Measurements from ENCODE around the gene PCNX2.

PCNX2 gene

DNA sequence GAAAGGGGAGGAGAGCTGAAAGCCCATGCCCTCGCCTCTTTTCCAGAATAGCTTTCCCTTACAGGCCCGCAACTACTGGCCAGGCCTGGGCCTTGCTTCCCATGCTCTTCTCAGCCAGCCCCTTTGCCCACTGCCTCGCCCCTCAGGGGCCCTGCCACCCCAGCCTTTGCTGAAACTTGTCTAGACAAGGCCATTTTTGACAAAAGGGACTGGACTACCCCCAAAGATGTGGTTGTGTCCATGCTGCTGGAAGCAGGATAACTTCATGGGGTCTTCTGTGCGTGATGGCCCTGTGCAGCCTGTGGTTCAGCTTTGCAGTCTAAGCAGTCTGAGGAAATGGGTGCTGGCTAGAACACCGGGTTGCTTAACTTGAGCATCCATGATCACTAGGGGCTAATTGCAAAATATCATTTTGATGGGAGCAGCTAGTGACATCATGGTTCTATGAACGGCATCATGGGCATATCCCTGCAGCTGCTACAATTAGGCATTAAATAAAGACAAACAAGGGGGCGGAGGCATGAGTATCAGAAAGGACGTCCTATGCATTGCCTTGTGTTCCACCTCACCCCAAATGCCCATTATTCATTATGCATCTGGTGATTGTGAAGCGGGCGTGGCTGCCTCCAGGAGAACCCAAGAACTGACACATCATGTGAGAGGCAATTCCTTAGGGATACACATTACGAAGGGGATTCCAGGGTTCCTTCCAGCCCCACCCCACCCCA lies 308.3 kb downstream of the PCNX2 start:
- TF ChIP-seq SNAI2 (CRISPR knock-in tag; IDR thresholded peaks at IDR 0.05): no peak
- no peak for ATAC-seq

DNA sequence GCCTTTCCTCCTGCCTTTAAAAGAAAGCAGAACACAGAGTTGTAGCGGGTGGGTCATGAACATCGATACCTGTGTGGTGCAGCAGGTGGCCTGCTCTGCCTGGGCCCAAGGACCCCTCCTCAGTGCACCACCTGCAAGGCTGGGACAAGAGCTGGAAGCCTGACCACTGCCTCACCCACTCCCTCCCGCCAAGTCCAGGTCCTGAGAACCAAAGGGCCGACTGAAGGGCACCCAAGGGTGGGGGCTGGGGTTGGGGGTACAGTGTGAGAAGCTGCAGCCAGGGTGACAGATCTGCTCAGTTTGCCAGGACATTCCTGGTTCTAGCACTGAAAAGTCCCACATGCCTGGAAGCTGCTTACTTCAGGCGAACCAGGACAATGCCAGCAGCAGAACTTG lies 309.0 kb downstream of the PCNX2 start:
- TF ChIP-seq ESRRG (CRISPR knock-in tag; IDR thresholded peaks at IDR 0.05): no peak
- no peak for TF ChIP-seq TOX (CRISPR knock-in tag; IDR thresholded peaks at IDR 0.05; ENCODE audit: borderline replicate concordance)
- no peak for TF ChIP-seq TCF4 (CRISPR knock-in tag; IDR thresholded peaks at IDR 0.05; ENCODE audit: borderline replicate concordance)
- TF ChIP-seq SNAI2 (CRISPR knock-in tag; IDR thresholded peaks at IDR 0.05): no peak
- ATAC-seq: no peak

GRCh38 chr1:232985882-232986526 lies 309.5 kb downstream of the PCNX2 start:
- TF ChIP-seq SNAI2 (CRISPR knock-in tag; IDR thresholded peaks at IDR 0.05) (no peak), ZNF8 (CRISPR knock-in tag; IDR thresholded peaks at IDR 0.05) (no peak), ZNF70 (CRISPR knock-in tag; IDR thresholded peaks at IDR 0.05) (no peak), ZFP3 (CRISPR knock-in tag; IDR thresholded peaks at IDR 0.05) (no peak), CSDC2 (CRISPR knock-in tag; IDR thresholded peaks at IDR 0.05) (no peak)
- ATAC-seq: no peak

DNA sequence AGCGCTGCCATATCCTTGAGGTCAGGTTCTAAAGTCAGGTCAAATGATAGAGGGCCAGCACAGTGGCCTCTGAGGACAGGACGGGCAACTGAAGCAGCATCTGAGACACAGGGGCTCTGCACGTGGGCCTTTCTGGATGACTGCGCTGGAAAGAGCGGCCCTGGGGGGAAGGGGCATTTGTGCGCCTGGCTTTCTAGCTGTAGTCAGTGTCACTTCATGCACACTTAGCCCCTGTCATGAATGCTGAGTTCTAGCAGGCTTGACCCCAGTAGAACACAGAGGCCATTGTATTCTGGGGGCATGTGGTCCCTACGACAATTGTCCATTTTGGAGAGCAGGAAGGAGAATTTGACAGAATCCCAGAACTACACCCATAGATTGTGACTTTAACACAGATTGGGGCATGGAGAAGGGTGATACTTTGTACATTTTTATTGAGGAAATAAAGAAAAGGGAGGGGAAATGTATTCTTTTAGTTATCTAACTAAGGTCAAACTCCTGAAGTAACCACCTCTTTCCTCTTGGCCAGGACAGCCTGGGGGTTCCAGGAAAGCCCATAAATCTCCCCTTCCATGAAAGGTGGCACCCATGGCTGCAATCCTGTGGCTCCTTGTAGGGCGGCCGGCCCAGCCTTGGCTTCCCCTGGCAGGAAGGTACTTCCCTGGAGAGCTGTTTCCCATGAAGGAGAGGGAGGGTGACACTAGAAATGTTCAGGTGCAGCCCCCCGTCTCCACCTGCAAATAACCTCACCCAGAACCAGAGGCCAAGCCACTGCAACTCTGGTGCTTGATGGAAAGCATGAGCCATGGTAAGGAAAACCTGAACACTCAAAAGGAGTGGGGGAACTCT lies 310.7 kb downstream of the PCNX2 start:
- TF ChIP-seq PPARA (CRISPR knock-in tag; IDR thresholded peaks at IDR 0.05; ENCODE audit: borderline replicate concordance) (no peak), GLIS3 (CRISPR knock-in tag; IDR thresholded peaks at IDR 0.05) (no peak), ZNF565 (CRISPR knock-in tag; conservative IDR thresholded peaks at IDR 0.05; ENCODE audit: low read depth) (no peak), ZFP30 (CRISPR knock-in tag; IDR thresholded peaks at IDR 0.05) (no peak), TOX (CRISPR knock-in tag; IDR thresholded peaks at IDR 0.05; ENCODE audit: borderline replicate concordance) (no peak), ZC3H10 (CRISPR knock-in tag; IDR thresholded peaks at IDR 0.05) (no peak), ESRRG (CRISPR knock-in tag; IDR thresholded peaks at IDR 0.05) (no peak), ZFP3 (CRISPR knock-in tag; IDR thresholded peaks at IDR 0.05) (no peak), TCF4 (CRISPR knock-in tag; IDR thresholded peaks at IDR 0.05; ENCODE audit: borderline replicate concordance) (no peak), ZNF8 (CRISPR knock-in tag; IDR thresholded peaks at IDR 0.05) (no peak), CSDC2 (CRISPR knock-in tag; IDR thresholded peaks at IDR 0.05) (no peak)
- TF ChIP-seq, protein P1, sequence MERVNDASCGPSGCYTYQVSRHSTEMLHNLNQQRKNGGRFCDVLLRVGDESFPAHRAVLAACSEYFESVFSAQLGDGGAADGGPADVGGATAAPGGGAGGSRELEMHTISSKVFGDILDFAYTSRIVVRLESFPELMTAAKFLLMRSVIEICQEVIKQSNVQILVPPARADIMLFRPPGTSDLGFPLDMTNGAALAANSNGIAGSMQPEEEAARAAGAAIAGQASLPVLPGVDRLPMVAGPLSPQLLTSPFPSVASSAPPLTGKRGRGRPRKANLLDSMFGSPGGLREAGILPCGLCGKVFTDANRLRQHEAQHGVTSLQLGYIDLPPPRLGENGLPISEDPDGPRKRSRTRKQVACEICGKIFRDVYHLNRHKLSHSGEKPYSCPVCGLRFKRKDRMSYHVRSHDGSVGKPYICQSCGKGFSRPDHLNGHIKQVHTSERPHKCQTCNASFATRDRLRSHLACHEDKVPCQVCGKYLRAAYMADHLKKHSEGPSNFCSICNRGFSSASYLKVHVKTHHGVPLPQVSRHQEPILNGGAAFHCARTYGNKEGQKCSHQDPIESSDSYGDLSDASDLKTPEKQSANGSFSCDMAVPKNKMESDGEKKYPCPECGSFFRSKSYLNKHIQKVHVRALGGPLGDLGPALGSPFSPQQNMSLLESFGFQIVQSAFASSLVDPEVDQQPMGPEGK (CRISPR knock-in tag; IDR thresholded peaks at IDR 0.05; ENCODE audit: borderline replicate concordance): no peak
- no peak for ATAC-seq

GRCh38 chr1:232983817-232984567 lies 311.5 kb downstream of the PCNX2 start:
- no peak for ATAC-seq
- TF ChIP-seq ARNTL (CRISPR knock-in tag; IDR thresholded peaks at IDR 0.05; ENCODE audit: borderline replicate concordance, low read depth) (no peak), TOX (CRISPR knock-in tag; IDR thresholded peaks at IDR 0.05; ENCODE audit: borderline replicate concordance) (no peak), CSDC2 (CRISPR knock-in tag; IDR thresholded peaks at IDR 0.05) (no peak), ISL1 (CRISPR knock-in tag; IDR thresholded peaks at IDR 0.05) (no peak), ZNF8 (CRISPR knock-in tag; IDR thresholded peaks at IDR 0.05) (no peak), OSR1 (CRISPR knock-in tag; IDR thresholded peaks at IDR 0.05) (no peak), TCF4 (CRISPR knock-in tag; IDR thresholded peaks at IDR 0.05; ENCODE audit: borderline replicate concordance) (no peak), ZNF565 (CRISPR knock-in tag; conservative IDR thresholded peaks at IDR 0.05; ENCODE audit: low read depth) (no peak), ZFP30 (CRISPR knock-in tag; IDR thresholded peaks at IDR 0.05) (no peak), ZFP3 (CRISPR knock-in tag; IDR thresholded peaks at IDR 0.05) (no peak), SNAI2 (CRISPR knock-in tag; IDR thresholded peaks at IDR 0.05) (no peak), ZNF70 (CRISPR knock-in tag; IDR thresholded peaks at IDR 0.05) (no peak)
- TF ChIP-seq, protein P2, sequence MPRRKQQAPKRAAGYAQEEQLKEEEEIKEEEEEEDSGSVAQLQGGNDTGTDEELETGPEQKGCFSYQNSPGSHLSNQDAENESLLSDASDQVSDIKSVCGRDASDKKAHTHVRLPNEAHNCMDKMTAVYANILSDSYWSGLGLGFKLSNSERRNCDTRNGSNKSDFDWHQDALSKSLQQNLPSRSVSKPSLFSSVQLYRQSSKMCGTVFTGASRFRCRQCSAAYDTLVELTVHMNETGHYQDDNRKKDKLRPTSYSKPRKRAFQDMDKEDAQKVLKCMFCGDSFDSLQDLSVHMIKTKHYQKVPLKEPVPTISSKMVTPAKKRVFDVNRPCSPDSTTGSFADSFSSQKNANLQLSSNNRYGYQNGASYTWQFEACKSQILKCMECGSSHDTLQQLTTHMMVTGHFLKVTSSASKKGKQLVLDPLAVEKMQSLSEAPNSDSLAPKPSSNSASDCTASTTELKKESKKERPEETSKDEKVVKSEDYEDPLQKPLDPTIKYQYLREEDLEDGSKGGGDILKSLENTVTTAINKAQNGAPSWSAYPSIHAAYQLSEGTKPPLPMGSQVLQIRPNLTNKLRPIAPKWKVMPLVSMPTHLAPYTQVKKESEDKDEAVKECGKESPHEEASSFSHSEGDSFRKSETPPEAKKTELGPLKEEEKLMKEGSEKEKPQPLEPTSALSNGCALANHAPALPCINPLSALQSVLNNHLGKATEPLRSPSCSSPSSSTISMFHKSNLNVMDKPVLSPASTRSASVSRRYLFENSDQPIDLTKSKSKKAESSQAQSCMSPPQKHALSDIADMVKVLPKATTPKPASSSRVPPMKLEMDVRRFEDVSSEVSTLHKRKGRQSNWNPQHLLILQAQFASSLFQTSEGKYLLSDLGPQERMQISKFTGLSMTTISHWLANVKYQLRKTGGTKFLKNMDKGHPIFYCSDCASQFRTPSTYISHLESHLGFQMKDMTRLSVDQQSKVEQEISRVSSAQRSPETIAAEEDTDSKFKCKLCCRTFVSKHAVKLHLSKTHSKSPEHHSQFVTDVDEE (CRISPR knock-in tag; IDR thresholded peaks at IDR 0.05): no peak
- TF ChIP-seq, protein P3, sequence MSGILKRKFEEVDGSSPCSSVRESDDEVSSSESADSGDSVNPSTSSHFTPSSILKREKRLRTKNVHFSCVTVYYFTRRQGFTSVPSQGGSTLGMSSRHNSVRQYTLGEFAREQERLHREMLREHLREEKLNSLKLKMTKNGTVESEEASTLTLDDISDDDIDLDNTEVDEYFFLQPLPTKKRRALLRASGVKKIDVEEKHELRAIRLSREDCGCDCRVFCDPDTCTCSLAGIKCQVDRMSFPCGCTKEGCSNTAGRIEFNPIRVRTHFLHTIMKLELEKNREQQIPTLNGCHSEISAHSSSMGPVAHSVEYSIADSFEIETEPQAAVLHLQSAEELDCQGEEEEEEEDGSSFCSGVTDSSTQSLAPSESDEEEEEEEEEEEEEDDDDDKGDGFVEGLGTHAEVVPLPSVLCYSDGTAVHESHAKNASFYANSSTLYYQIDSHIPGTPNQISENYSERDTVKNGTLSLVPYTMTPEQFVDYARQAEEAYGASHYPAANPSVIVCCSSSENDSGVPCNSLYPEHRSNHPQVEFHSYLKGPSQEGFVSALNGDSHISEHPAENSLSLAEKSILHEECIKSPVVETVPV (CRISPR knock-in tag; IDR thresholded peaks at IDR 0.05): no peak
